Lower lobe of right lung (tissue), 2 donors: ENCODE data around the gene BRAT1. TPM values are rescaled to one million over a fixed set of nuclear protein-coding genes. Genes with fewer than 3 reads are reported as not detected.
A peak's percentile ranks its signal among the peaks of the same experiment; 100 is the strongest.

Experiments
- ATAC-seq, 2 donors: fragments of 200-7000 bp; cut with Tn5 transposase; one replicate each; pipeline ENCODE4 v1.9.1; 2020 to 2022; ENCODE audit warnings: mild to moderate bottlenecking in 2 of 2, moderate library complexity in 2 of 2
- DNase-seq: peaks from one replicate; pipeline ENCODE4 v3.0.0-alpha.2; 2020
- H3K27ac ChIP-seq: fragments of 200-600 bp; one replicate; pipeline ENCODE4 v1.8.0; 2022
- H3K27me3 ChIP-seq: fragments of 200-600 bp; one replicate; pipeline ENCODE4 v1.8.0; 2022; ENCODE audit warnings: low read depth
- H3K36me3 ChIP-seq: fragments of 200-600 bp; one replicate; pipeline ENCODE4 v1.8.0; 2022; ENCODE audit warnings: mild to moderate bottlenecking
- H3K4me1 ChIP-seq: fragments of 200-600 bp; one replicate; pipeline ENCODE4 v1.8.0; 2022
- H3K4me3 ChIP-seq: fragments of 200-600 bp; one replicate; pipeline ENCODE4 v1.8.0; 2022; ENCODE audit warnings: mild to moderate bottlenecking
- H3K9me3 ChIP-seq: fragments of 200-600 bp; one replicate; pipeline ENCODE4 v1.8.0; 2022
- intact Hi-C: fragments of 100-400 bp; cut with DNase I; formaldehyde crosslinking; loops from one replicate; pipeline ENCODE4 v1.11.0; 2022
- total RNA-seq: library from RNA; stranded (reverse); fragmentation: NEBNext Ultra II Directional; extraction: Animal tissue kit (Norgen Biotek cat#: 25700); gene quantifications from one replicate; pipeline ENCODE4 v1.2.1, GENCODE V29; 2021
- TF ChIP-seq, protein P1 (sequence below): fragments of 200-600 bp; IDR thresholded peaks from one replicate; pipeline ENCODE4 v1.8.0; 2022; ENCODE audit warnings: antibody characterized with exemption, mild to moderate bottlenecking
- donor health status: DM: no; HTN: yes; CAD: no; lungs with severe emphysema.

BRAT1 gene
- total RNA-seq, 1 donor from 2014 or later: 24.4 TPM

DNA sequence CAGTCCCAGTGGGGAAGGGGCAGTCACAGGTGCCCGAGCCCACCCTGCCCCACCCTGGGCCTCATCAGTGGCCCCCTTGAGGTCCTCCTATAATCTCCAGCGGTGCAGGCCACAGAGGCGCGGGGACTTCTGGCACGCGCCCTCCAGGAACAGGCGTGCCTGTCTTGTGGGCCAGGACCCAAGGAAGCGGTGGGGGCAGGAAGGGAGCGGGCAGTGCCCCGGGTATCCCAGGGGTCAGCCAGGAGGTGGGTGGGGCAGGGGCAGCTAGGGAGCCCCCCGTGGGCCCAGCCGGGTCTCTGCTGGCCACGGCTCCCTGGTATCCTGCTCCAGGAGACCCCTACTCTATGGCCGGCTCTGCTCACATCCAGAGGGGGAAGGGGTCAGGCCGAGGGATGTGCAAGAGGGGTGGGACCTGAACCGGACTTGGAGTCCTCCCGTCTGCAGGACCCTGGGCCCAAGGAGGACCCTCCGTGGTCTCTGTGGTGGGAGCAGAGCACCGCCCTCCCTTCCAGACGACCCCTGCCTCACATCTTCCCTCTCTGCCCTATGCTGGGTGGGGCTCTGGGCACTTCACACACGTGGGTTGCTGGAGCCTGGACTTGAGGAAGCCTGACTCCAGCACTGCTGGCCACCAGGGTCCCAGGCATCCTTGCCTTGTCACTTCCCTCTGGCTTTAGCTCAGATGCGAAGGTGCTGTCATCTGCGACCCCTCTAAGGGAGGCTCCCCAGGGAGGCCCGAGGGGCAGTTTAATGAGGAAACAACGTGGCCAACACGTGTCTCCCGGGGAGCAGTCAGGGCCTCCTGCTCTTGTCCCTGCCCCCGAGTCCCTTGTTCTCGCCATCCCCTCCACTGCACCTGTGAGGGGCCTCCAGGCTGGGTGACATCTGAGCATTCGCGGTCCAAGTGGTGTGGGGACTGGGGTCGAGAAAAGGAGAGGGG is 60.9 kb downstream of the BRAT1 start:
- H3K36me3 ChIP-seq: no peaks in the 10 kb centered on the region
- no peak overlapping the region for H3K4me3 ChIP-seq
- peak in 1 of 2 donors; percentile 24 for ATAC-seq
- H3K4me1 ChIP-seq: peaks cover 30% of the 10 kb centered on the region
- no peak overlapping the region for H3K27ac ChIP-seq
- no peak for DNase-seq
- intact Hi-C loops: no loop called here
- TF ChIP-seq, protein P1, sequence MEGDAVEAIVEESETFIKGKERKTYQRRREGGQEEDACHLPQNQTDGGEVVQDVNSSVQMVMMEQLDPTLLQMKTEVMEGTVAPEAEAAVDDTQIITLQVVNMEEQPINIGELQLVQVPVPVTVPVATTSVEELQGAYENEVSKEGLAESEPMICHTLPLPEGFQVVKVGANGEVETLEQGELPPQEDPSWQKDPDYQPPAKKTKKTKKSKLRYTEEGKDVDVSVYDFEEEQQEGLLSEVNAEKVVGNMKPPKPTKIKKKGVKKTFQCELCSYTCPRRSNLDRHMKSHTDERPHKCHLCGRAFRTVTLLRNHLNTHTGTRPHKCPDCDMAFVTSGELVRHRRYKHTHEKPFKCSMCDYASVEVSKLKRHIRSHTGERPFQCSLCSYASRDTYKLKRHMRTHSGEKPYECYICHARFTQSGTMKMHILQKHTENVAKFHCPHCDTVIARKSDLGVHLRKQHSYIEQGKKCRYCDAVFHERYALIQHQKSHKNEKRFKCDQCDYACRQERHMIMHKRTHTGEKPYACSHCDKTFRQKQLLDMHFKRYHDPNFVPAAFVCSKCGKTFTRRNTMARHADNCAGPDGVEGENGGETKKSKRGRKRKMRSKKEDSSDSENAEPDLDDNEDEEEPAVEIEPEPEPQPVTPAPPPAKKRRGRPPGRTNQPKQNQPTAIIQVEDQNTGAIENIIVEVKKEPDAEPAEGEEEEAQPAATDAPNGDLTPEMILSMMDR: no peak
- H3K9me3 ChIP-seq: no peaks in the 10 kb centered on the region
- H3K27me3 ChIP-seq: peaks cover 30% of the 10 kb centered on the region

GRCh38 chr7:2493205-2494164 is 61.8 kb downstream of the BRAT1 start:
- no peak overlapping the region for H3K27ac ChIP-seq
- intact Hi-C loops: no loop called here
- peaks cover 22% of the 10 kb centered on the region for H3K27me3 ChIP-seq
- TF ChIP-seq, protein P1: no peak
- no peak overlapping the region for H3K4me3 ChIP-seq
- H3K4me1 ChIP-seq: peaks cover 37% of the 10 kb centered on the region
- no peaks in the 10 kb centered on the region for H3K9me3 ChIP-seq
- no peak for ATAC-seq
- H3K36me3 ChIP-seq: no peaks in the 10 kb centered on the region
- DNase-seq: no peak

- H3K9me3 ChIP-seq: no peaks in the 10 kb centered on the region
- TF ChIP-seq, protein P1: no peak
- no peak overlapping the region for H3K4me3 ChIP-seq
- intact Hi-C loops: no loop called here
- no peak for DNase-seq
- H3K4me1 ChIP-seq: peaks cover 45% of the 10 kb centered on the region
- ATAC-seq: no peak
- peaks cover 12% of the 10 kb centered on the region for H3K27me3 ChIP-seq
- no peak overlapping the region for H3K27ac ChIP-seq
- no peaks in the 10 kb centered on the region for H3K36me3 ChIP-seq
Observed at GRCh38 chr7:2492038-2492437, 63.3 kb downstream of the BRAT1 start.

GRCh38 chr7:2490181-2490651 is 65.1 kb downstream of the BRAT1 start:
- no peak for ATAC-seq
- H3K36me3 ChIP-seq: no peaks in the 10 kb centered on the region
- DNase-seq: no peak
- intact Hi-C loops: no loop called here
- peaks cover 45% of the 10 kb centered on the region for H3K4me1 ChIP-seq
- no peak overlapping the region for H3K27ac ChIP-seq
- peaks cover 4% of the 10 kb centered on the region for H3K27me3 ChIP-seq
- H3K9me3 ChIP-seq: no peaks in the 10 kb centered on the region
- no peak overlapping the region for H3K4me3 ChIP-seq
- TF ChIP-seq, protein P1: no peak

DNA sequence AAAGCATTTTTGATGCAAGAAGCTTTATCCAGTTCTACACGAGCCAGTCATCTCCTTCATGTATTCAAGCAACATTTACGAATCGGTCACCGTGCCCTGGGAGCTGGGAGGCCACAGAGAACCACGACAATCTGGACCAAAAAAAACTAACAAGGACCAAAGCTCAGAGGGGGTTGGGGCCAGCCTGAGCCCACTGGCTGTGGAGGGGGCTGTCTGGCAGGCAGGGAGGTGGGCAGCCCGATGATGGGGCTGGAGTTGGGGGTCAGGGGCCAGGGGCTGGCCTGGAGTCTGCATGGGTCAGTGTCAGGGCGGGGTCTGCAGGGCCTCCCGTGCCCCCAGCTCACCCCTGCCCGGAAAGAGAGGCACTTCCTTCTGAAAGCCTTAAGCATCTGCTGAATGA is 66.6 kb downstream of the BRAT1 start:
- Histone ChIP-seq H3K27me3 (peaks cover 4% of the 10 kb centered on the region), H3K9me3 (no peaks in the 10 kb centered on the region), H3K4me3 (no peak overlapping the region), H3K27ac (no peak overlapping the region), H3K4me1 (peaks cover 34% of the 10 kb centered on the region), H3K36me3 (no peaks in the 10 kb centered on the region)
- ATAC-seq: no peak
- TF ChIP-seq, protein P1: no peak
- intact Hi-C loops: no loop called here
- DNase-seq: no peak
